BJ (cell line): ENCODE data around the gene CCDC59. TPM values are rescaled to one million over a fixed set of nuclear protein-coding genes. Genes with fewer than 3 reads are reported as not detected.

Source experiments
- CTCF ChIA-PET: fragments of 350-600 bp; formaldehyde crosslinking; extraction: SDS; loops from one replicate; lab custom pipeline; 2021; ENCODE audit warnings: antibody characterized with exemption, inconsistent platforms; lab: Yijun Ruan, JAX
- POLR2A ChIA-PET: fragments of 300-600 bp; sonication (Branson Sonifier 250); formaldehyde crosslinking; extraction: SDS; loops from one replicate; lab custom pipeline; 2021; ENCODE audit warnings: antibody characterized with exemption; lab: Charles Lee
- DNase-seq: peaks from one replicate; pipeline ENCODE4 v3.0.0-alpha.2; 2011; ENCODE audit warnings: low read depth
- H3K27me3 ChIP-seq: 2 replicates; pipeline ENCODE4 v1.6.0; 2011; ENCODE audit warnings: low read length; ENCODE audit not compliant: control insufficient read depth, insufficient read depth
- H3K36me3 ChIP-seq: 2 replicates; pipeline ENCODE4 v1.5.1; 2011; ENCODE audit warnings: low read length; ENCODE audit not compliant: control insufficient read depth, insufficient read depth
- H3K4me3 ChIP-seq: 2 replicates; pipeline ENCODE4 v1.5.1; 2011; ENCODE audit warnings: low read depth, mild to moderate bottlenecking, control low read depth, low read length
- polyA plus RNA-seq: library from polyadenylated mRNA; depleted of rRNA; stranded (reverse); fragments of >200 nt; gene quantifications from 2 replicates; pipeline ENCODE4 v1.2.3, GENCODE V29; 2011; rRNA removed
- TF ChIP-seq, protein P1 (sequence below): IDR thresholded peaks from 2 replicates; pipeline ENCODE4 v1.5.1; 2011; ENCODE audit warnings: low read depth, mild to moderate bottlenecking, control low read depth, inconsistent platforms, low read length, moderate library complexity; ENCODE audit not compliant: insufficient read depth

CCDC59 gene
- polyA plus RNA-seq, 1 experiment, result 6.6 TPM

DNA sequence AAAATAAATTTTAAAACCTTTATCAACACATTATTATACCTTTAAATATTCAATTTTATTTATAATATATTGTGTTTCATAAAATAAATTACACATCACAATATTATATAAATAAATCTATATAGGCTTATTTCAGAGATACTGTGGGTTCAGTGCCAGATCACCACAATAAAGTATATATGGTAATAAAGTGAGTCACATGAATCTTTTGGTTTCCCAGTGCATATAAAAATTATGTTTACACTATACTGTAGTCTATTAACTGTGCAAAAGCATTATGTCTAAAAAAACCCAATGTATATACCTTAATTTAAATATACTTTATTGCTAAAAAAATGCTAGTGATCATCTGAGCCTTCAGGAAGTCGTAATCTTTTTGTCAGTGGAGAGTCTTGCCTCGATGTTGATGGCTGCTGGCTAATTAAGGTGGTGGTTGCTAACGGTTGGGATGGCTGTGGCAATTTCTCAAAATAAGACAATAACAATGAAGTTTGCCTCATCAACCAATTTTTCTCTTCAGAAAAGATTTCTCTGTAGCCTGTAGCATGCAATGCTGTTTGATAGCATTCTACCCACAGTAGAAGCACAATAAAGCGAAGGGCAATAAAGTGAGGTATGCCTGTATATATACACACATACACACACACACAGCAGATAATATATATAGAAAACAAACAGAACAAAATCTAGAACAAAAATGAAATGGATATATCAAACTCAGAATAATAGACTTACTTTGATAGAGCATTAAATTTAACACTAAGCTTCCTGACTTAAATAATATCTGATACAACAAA is 32.4 kb downstream of the CCDC59 start:
- ChIA-PET POLR2A (no interaction called here), CTCF (no interaction called here)
- Histone ChIP-seq H3K4me3 (no peak overlapping the region), H3K36me3 (no peaks in the 10 kb centered on the region), H3K27me3 (no peaks in the 10 kb centered on the region)
- TF ChIP-seq, protein P1, sequence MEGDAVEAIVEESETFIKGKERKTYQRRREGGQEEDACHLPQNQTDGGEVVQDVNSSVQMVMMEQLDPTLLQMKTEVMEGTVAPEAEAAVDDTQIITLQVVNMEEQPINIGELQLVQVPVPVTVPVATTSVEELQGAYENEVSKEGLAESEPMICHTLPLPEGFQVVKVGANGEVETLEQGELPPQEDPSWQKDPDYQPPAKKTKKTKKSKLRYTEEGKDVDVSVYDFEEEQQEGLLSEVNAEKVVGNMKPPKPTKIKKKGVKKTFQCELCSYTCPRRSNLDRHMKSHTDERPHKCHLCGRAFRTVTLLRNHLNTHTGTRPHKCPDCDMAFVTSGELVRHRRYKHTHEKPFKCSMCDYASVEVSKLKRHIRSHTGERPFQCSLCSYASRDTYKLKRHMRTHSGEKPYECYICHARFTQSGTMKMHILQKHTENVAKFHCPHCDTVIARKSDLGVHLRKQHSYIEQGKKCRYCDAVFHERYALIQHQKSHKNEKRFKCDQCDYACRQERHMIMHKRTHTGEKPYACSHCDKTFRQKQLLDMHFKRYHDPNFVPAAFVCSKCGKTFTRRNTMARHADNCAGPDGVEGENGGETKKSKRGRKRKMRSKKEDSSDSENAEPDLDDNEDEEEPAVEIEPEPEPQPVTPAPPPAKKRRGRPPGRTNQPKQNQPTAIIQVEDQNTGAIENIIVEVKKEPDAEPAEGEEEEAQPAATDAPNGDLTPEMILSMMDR, result no peak
- DNase-seq, result no peak

DNA sequence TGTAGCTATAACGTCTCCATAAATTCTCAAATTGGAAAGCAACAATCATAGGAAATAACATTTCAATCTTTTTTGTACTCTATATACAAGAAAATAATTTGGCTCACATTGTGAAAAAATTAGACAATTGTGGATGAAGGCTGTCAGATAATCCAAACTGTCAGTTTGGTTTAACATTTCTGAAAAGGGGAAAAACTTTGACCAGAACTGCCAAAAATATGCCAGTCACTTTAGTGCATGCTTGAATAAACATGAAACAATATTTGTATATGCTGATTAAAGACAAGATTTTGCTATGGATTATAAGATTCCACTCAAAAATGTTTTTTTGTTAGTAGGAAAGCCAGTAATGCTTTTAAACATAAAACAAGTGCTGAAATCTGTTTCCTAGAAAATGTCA is 38.9 kb downstream of the CCDC59 start:
- Histone ChIP-seq H3K27me3 (no peaks in the 10 kb centered on the region), H3K4me3 (no peak overlapping the region), H3K36me3 (no peaks in the 10 kb centered on the region)
- TF ChIP-seq, protein P1, result no peak
- ChIA-PET CTCF (no interaction called here), POLR2A (no interaction called here)
- DNase-seq, result no peak

- TF ChIP-seq, protein P1, result no peak
- Histone ChIP-seq H3K36me3 (no peaks in the 10 kb centered on the region), H3K4me3 (no peak overlapping the region), H3K27me3 (no peaks in the 10 kb centered on the region)
- no peak for DNase-seq
- CTCF ChIA-PET, result no interaction called here
- POLR2A ChIA-PET, result no interaction called here
These were observed 43.7 kb downstream of the CCDC59 start for GRCh38 chr12:82314406-82314892.

Other genes starting within 250 kb of the CCDC59 start
- gene METTL25, start 142 bp upstream of the CCDC59 start, polyA plus RNA-seq, result 2.3 and 3.2 TPM in 2 replicates